Ectodermal cell (in vitro differentiated cells): ENCODE results near the gene POLR2M. TPM values are rescaled to one million over a fixed set of nuclear protein-coding genes. Genes with fewer than 3 reads are reported as not detected.

Experiments
- H3K27ac ChIP-seq: 2 replicates; pipeline ENCODE4 v1.7.0; 2013; ENCODE audit warnings: mild to moderate bottlenecking, low read depth, low read length; ENCODE audit not compliant: insufficient read depth, poor library complexity, severe bottlenecking
- H3K27me3 ChIP-seq: 2 replicates; pipeline ENCODE4 v1.7.0; 2013; ENCODE audit warnings: mild to moderate bottlenecking, low read length; ENCODE audit not compliant: insufficient read depth, control insufficient read depth, poor library complexity, severe bottlenecking
- H3K36me3 ChIP-seq: one replicate; pipeline ENCODE4 v1.7.0; 2013; ENCODE audit warnings: low read length; ENCODE audit not compliant: control insufficient read depth, insufficient read depth
- H3K4me1 ChIP-seq: one replicate; pipeline ENCODE4 v1.7.0; 2013; ENCODE audit warnings: low read length; ENCODE audit not compliant: control insufficient read depth, insufficient read depth
- H3K4me3 ChIP-seq: 2 replicates; pipeline ENCODE4 v1.7.0; 2013; ENCODE audit warnings: low read depth, low read length, control low read depth; ENCODE audit not compliant: insufficient read depth
- H3K9me3 ChIP-seq: 2 replicates; pipeline ENCODE4 v1.7.0; 2013; ENCODE audit warnings: mild to moderate bottlenecking, low read length, moderate library complexity; ENCODE audit not compliant: control insufficient read depth
- WGBS, 2 experiments: methylation state at CpG; one replicate each; pipeline ENCODE4 v1.1.7; 2013; ENCODE audit warnings: missing lambda C conversion rate in 2 of 2; 5-methylcytosine and 5-hydroxymethylcytosine counted together
- polyA plus RNA-seq, 4 experiments: library from polyadenylated mRNA; stranded (reverse); fragments of 50-300 nt; gene quantifications; one replicate each; pipeline ENCODE4 v1.2.3, GENCODE V29; 2013

Gene POLR2M
- 48.8 TPM for polyA plus RNA-seq (2013, experiment 1 of 4)
- 50.4 TPM for polyA plus RNA-seq (2013, experiment 2 of 4)
- 35.8 TPM for polyA plus RNA-seq (2013, experiment 3 of 4)
- 41.1 TPM for polyA plus RNA-seq (2013, experiment 4 of 4)

- peak within 1 kb of the TSS; percentile 18 for H3K27ac ChIP-seq
These were observed at the start of gene POLR2M for GRCh38 chr15:57706405-57707209. Gene POLR2M (plus strand): TSS chr15:57706714. CDS start chr15:57706843, 129 bp downstream.

GRCh38 chr15:57657619-57658018 is 48.9 kb upstream of the POLR2M start:
- H3K27me3 ChIP-seq, result no peaks in the 10 kb centered on the region
- no peaks in the 10 kb centered on the region for H3K36me3 ChIP-seq
- H3K9me3 ChIP-seq, result no peaks in the 10 kb centered on the region
- no peaks in the 10 kb centered on the region for H3K4me1 ChIP-seq
- WGBS, 2 experiments, result 100% methylated on average over 1 of the region's 1 CpG; no CpG with 5 or more reads in 1 of the 2 experiments
- no peak overlapping the region for H3K4me3 ChIP-seq
- no peak overlapping the region for H3K27ac ChIP-seq

More at GRCh38 chr15:57706405-57707209, at the start of gene POLR2M:
- Histone ChIP-seq H3K4me1 (peaks cover 9% of the 10 kb centered on the region), H3K4me3 (peak within 1 kb of the TSS; percentile 97), H3K36me3 (peaks cover 15% of the 10 kb centered on the region), H3K27me3 (peaks cover 20% of the 10 kb centered on the region), H3K9me3 (no peaks in the 10 kb centered on the region)
- WGBS, 2 experiments, result 3% methylated on average over 70 of the region's 70 CpGs

- Histone ChIP-seq H3K36me3 (no peaks in the 10 kb centered on the region), H3K27ac (no peak overlapping the region), H3K9me3 (no peaks in the 10 kb centered on the region), H3K4me3 (no peak overlapping the region), H3K4me1 (no peaks in the 10 kb centered on the region), H3K27me3 (no peaks in the 10 kb centered on the region)
- WGBS, 2 experiments, result 88 to 89% methylated on average over 3 of the region's 3 CpGs
These were observed 44.3 kb upstream of the POLR2M start for GRCh38 chr15:57662091-57662744.

- H3K4me3 ChIP-seq, result no peak overlapping the region
- 86 to 92% methylated on average over 1 of the region's 1 CpG for WGBS, 2 experiments
- H3K27me3 ChIP-seq, result no peaks in the 10 kb centered on the region
- H3K27ac ChIP-seq, result no peak overlapping the region
- no peaks in the 10 kb centered on the region for H3K9me3 ChIP-seq
- H3K4me1 ChIP-seq, result no peaks in the 10 kb centered on the region
- H3K36me3 ChIP-seq, result no peaks in the 10 kb centered on the region
These were observed 43.7 kb upstream of the POLR2M start for GRCh38 chr15:57662802-57663201.

GRCh38 chr15:57663262-57663661 is 43.3 kb upstream of the POLR2M start:
- 93 to 95% methylated on average over 2 of the region's 2 CpGs for WGBS, 2 experiments
- Histone ChIP-seq H3K4me1 (no peaks in the 10 kb centered on the region), H3K27me3 (no peaks in the 10 kb centered on the region), H3K27ac (no peak overlapping the region), H3K9me3 (no peaks in the 10 kb centered on the region), H3K4me3 (no peak overlapping the region), H3K36me3 (no peaks in the 10 kb centered on the region)

GRCh38 chr15:57665194-57665593 is 41.3 kb upstream of the POLR2M start:
- WGBS, 2 experiments, result 89 to 96% methylated on average over 2 of the region's 2 CpGs
- no peaks in the 10 kb centered on the region for H3K9me3 ChIP-seq
- H3K4me1 ChIP-seq, result no peaks in the 10 kb centered on the region
- no peaks in the 10 kb centered on the region for H3K27me3 ChIP-seq
- H3K36me3 ChIP-seq, result no peaks in the 10 kb centered on the region
- no peak overlapping the region for H3K4me3 ChIP-seq
- H3K27ac ChIP-seq, result no peak overlapping the region

- WGBS, 2 experiments, result 81 to 86% methylated on average over 4 of the region's 4 CpGs
- Histone ChIP-seq H3K36me3 (no peaks in the 10 kb centered on the region), H3K27ac (no peak overlapping the region), H3K4me3 (no peak overlapping the region), H3K9me3 (no peaks in the 10 kb centered on the region), H3K4me1 (no peaks in the 10 kb centered on the region), H3K27me3 (no peaks in the 10 kb centered on the region)
These were observed 40.6 kb upstream of the POLR2M start for GRCh38 chr15:57665939-57666338.

GRCh38 chr15:57667171-57667849 is 39.2 kb upstream of the POLR2M start:
- no peaks in the 10 kb centered on the region for H3K36me3 ChIP-seq
- H3K27ac ChIP-seq, result no peak overlapping the region
- 66 to 73% methylated on average over 8 to 10 of the region's 10 CpGs for WGBS, 2 experiments
- no peaks in the 10 kb centered on the region for H3K9me3 ChIP-seq
- H3K27me3 ChIP-seq, result no peaks in the 10 kb centered on the region
- no peak overlapping the region for H3K4me3 ChIP-seq
- H3K4me1 ChIP-seq, result no peaks in the 10 kb centered on the region

- WGBS, 2 experiments, result 91 to 93% methylated on average over 4 of the region's 4 CpGs
- Histone ChIP-seq H3K27me3 (no peaks in the 10 kb centered on the region), H3K4me1 (no peaks in the 10 kb centered on the region), H3K4me3 (no peak overlapping the region), H3K9me3 (no peaks in the 10 kb centered on the region), H3K36me3 (no peaks in the 10 kb centered on the region), H3K27ac (no peak overlapping the region)
These were observed 38.5 kb upstream of the POLR2M start for GRCh38 chr15:57668016-57668415.

GRCh38 chr15:57671636-57672035 is 34.9 kb upstream of the POLR2M start:
- no peaks in the 10 kb centered on the region for H3K9me3 ChIP-seq
- WGBS, 2 experiments, result 0% methylated on average over 1 of the region's 1 CpG; no CpG with 5 or more reads in 1 of the 2 experiments
- H3K27ac ChIP-seq, result no peak overlapping the region
- no peaks in the 10 kb centered on the region for H3K36me3 ChIP-seq
- no peaks in the 10 kb centered on the region for H3K4me1 ChIP-seq
- no peak overlapping the region for H3K4me3 ChIP-seq
- H3K27me3 ChIP-seq, result no peaks in the 10 kb centered on the region
